Activated naive CD8-positive, alpha-beta T cell treated with anti-CD3 and anti-CD28 coated beads for 36 hours (primary cell): ENCODE data around the gene P4HB. TPM values are rescaled to one million over a fixed set of nuclear protein-coding genes. Genes with fewer than 3 reads are reported as not detected.

ENCODE experiments used
- DNase-seq: peaks from one replicate; pipeline ENCODE4 v3.0.0; 2021
- H3K27ac Mint-ChIP-seq: one replicate; pipeline ENCODE4 v1.8.0; 2022; ENCODE audit warnings: mild to moderate bottlenecking, moderate library complexity, mixed read lengths
- H3K27me3 Mint-ChIP-seq: one replicate; pipeline ENCODE4 v1.8.0; 2022; ENCODE audit warnings: mild to moderate bottlenecking, mixed read lengths
- H3K36me3 Mint-ChIP-seq: one replicate; pipeline ENCODE4 v1.8.0; 2021; ENCODE audit warnings: mild to moderate bottlenecking, mixed read lengths
- H3K4me1 Mint-ChIP-seq: one replicate; pipeline ENCODE4 v1.8.0; 2021; ENCODE audit warnings: mixed read lengths
- H3K4me3 Mint-ChIP-seq: one replicate; pipeline ENCODE4 v1.8.0; 2022; ENCODE audit warnings: mild to moderate bottlenecking, moderate library complexity, mixed read lengths
- H3K9me3 Mint-ChIP-seq: one replicate; pipeline ENCODE4 v1.8.0; 2022; ENCODE audit warnings: mixed read lengths
- total RNA-seq, 2 experiments: library from RNA; stranded (reverse); gene quantifications; one replicate each; pipeline ENCODE4 v1.2.3, GENCODE V29; 2021

The P4HB gene
- total RNA-seq, result 100 to 1,000 TPM; 395 to 405 TPM

GRCh38 chr17:81859906-81860755, at the start of gene P4HB:
P4HB (minus strand) TSS chr17:81860535; CDS start chr17:81860471, 64 bp downstream.
- Mint-ChIP-seq H3K4me1 (peaks cover 41% of the 10 kb centered on the region), H3K9me3 (no peaks in the 10 kb centered on the region), H3K36me3 (peaks cover 51% of the 10 kb centered on the region), H3K4me3 (peak within 1 kb of the TSS; percentile 97), H3K27ac (peak within 1 kb of the TSS; percentile 97), H3K27me3 (no peaks in the 10 kb centered on the region)
- no peak for DNase-seq

DNA sequence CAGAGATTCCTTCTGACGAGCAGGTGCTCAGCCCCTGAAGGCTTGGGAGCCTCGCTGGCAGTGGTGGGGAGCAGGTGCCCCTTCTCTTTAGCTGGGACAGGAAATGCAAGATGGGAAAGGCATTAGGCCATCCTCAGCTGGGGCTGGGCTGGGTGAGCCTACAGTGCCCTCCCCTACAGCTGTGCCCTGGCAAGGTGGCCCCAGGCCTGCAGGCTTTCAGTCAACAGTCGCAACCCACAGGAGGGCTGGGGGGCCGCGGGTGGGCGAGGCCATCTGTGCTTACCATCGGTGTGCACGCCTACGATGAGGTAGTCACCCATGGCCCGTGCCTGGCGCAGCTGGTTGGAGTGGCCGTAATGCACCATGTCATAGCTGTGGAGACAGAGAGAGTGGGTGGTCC, 48.9 kb upstream of the P4HB start:
- Mint-ChIP-seq H3K27ac (no peak overlapping the region), H3K4me3 (no peak overlapping the region), H3K36me3 (peaks cover 5% of the 10 kb centered on the region), H3K27me3 (no peaks in the 10 kb centered on the region), H3K4me1 (peaks cover 3% of the 10 kb centered on the region), H3K9me3 (no peaks in the 10 kb centered on the region)
- no peak for DNase-seq

DNA sequence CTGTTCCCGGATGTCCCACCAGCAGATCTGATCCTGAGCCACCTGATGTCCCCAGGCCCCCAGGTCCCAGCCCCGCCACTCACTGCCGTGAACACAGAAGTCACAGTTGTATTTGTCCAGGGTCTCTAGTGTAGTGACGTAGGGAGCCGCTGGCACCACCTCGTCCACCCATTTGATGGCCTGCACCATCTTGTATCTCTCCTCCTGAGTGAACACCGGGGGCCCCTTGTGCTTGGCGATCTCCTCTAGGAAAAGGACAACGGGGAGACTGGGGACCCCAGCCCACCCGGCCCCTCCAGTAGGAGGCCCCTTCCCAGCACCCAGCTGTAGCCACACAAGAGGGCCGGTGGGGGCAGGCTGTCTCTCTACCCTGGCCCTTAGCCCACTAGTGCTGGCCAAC, 48.5 kb upstream of the P4HB start:
- Mint-ChIP-seq H3K4me3 (no peak overlapping the region), H3K27ac (no peak overlapping the region), H3K4me1 (peaks cover 3% of the 10 kb centered on the region), H3K27me3 (no peaks in the 10 kb centered on the region), H3K9me3 (no peaks in the 10 kb centered on the region), H3K36me3 (peaks cover 5% of the 10 kb centered on the region)
- no peak for DNase-seq

- Mint-ChIP-seq H3K36me3 (no peaks in the 10 kb centered on the region), H3K4me3 (no peak overlapping the region), H3K27ac (no peak overlapping the region), H3K9me3 (no peaks in the 10 kb centered on the region), H3K27me3 (no peaks in the 10 kb centered on the region), H3K4me1 (peaks cover 3% of the 10 kb centered on the region)
- no peak for DNase-seq
Measured at GRCh38 chr17:81907219-81908145, 47.1 kb upstream of the P4HB start.

DNA sequence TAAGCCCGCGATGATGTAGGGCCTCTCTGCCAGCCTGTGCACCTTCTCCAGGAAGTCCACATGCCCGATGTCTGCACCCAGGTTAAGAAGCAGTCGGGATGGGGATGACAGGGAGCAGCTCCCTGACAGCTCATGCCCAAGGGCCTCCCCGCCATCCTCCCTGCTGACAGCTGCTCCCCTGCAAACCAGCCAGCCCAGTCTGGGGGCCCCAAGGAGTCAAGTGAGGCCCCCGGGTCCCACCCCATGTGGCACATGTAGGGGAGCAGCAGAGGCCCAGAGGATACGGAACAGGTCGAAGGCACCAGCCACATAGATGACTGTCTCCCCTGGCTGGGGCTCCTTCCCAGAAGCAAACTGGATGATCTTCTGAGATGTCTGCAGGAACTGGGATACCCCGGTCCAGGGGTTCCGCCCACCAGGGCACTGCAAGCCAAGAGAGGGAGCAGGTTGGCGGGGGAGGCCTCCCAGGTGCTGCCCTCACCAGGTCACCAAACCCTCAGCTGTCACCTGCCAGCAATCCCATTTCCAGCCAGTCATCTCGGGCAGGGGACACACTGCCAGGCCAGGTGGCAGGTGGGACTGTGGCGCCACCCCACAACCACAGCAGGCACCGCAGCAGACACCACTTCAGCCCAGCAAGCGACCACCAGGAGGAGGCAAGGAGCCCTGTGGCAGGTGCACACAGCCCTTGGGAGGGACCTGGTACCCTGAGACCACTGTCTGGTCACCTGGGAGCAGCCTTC, 46.3 kb upstream of the P4HB start:
- no peaks in the 10 kb centered on the region for H3K36me3 Mint-ChIP-seq
- H3K4me1 Mint-ChIP-seq, result peaks cover 3% of the 10 kb centered on the region
- H3K9me3 Mint-ChIP-seq, result no peaks in the 10 kb centered on the region
- no peak overlapping the region for H3K4me3 Mint-ChIP-seq
- DNase-seq, result no peak
- H3K27me3 Mint-ChIP-seq, result no peaks in the 10 kb centered on the region
- no peak overlapping the region for H3K27ac Mint-ChIP-seq

DNA sequence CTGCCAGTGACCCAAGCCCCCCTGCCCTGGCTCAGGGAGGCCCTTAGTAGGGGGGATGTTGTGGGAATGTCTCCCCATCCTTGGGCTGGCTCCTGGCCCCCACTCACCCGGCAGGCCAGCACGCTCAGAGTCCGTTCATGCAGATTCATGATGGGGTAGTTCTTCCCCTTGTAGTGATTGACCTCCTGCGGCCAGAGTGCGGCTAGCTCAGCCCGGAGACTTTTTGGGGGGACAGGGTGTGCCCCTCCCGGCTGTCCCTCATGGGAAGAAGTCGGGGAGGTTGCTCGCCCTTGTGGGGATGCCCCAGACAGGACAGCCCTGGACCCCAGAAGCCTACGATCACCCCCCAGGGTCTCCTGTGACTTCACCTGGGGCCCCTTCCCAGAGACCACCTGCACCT, 45.7 kb upstream of the P4HB start:
- peaks cover 6% of the 10 kb centered on the region for H3K27me3 Mint-ChIP-seq
- peaks cover under 1% of the 10 kb centered on the region for H3K36me3 Mint-ChIP-seq
- H3K4me1 Mint-ChIP-seq, result peaks cover 3% of the 10 kb centered on the region
- no peak overlapping the region for H3K4me3 Mint-ChIP-seq
- H3K27ac Mint-ChIP-seq, result no peak overlapping the region
- no peak for DNase-seq
- H3K9me3 Mint-ChIP-seq, result no peaks in the 10 kb centered on the region

- peaks cover 9% of the 10 kb centered on the region for H3K27me3 Mint-ChIP-seq
- H3K36me3 Mint-ChIP-seq, result peaks cover 4% of the 10 kb centered on the region
- DNase-seq, result no peak
- H3K4me3 Mint-ChIP-seq, result no peak overlapping the region
- peaks cover 4% of the 10 kb centered on the region for H3K4me1 Mint-ChIP-seq
- no peak overlapping the region for H3K27ac Mint-ChIP-seq
- H3K9me3 Mint-ChIP-seq, result no peaks in the 10 kb centered on the region
Measured at GRCh38 chr17:81905424-81905875, 45.1 kb upstream of the P4HB start.

DNA sequence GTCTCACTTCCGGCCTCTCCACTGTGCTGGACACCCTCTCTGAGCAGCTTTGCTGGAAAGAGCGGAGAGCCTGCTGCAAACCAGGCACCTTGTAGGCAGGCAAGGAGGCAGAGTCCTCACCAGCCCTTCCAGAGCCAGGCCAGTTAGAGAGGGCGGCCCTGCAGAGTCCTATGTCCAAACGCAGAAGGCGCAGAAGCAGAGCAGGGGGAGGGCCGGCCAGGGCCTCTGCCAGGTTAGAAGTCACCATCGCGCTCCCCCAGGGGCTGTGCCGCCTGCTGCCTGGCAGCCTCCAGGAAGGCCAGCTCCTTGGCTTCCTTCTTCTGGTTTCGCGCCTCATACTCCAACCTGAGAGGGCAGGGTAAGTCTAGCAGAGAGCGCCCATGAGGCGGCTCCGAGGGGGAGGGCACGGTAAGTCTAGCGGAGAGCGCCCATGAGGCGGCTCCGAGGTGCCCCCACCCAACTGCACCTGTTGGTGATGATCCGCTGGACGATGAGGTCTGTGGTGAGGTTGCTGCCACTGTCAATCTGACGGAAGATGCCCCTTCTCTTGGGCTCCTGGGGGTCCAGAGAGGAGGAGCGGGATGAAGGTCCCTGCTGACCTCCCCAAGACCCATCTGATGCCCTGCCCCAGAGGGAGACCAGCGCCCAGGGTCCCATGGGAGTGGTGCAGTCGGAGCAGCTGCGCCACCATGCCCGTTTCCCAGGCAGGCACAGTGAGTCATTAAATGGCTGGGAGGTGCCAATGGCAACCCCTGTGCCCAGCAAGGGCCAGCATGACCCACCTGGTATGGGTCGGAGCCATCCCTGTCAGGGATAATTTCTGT, 44.5 kb upstream of the P4HB start:
- Mint-ChIP-seq H3K9me3 (no peaks in the 10 kb centered on the region), H3K36me3 (peaks cover 6% of the 10 kb centered on the region), H3K4me1 (peaks cover 2% of the 10 kb centered on the region)

GRCh38 chr17:81903896-81904599, 43.7 kb upstream of the P4HB start:
- Mint-ChIP-seq H3K4me3 (no peak overlapping the region), H3K4me1 (peaks cover 2% of the 10 kb centered on the region), H3K27me3 (peaks cover 9% of the 10 kb centered on the region), H3K9me3 (no peaks in the 10 kb centered on the region), H3K36me3 (peaks cover 6% of the 10 kb centered on the region), H3K27ac (no peak overlapping the region)
- DNase-seq, result no peak

More for the DNA sequence above, 44.5 kb upstream of the P4HB start:
- no peak overlapping the region for H3K4me3 Mint-ChIP-seq
- no peak overlapping the region for H3K27ac Mint-ChIP-seq
- H3K27me3 Mint-ChIP-seq, result peaks cover 9% of the 10 kb centered on the region
- no peak for DNase-seq

- Mint-ChIP-seq H3K27ac (no peak overlapping the region), H3K36me3 (peaks cover 6% of the 10 kb centered on the region), H3K4me1 (peaks cover 2% of the 10 kb centered on the region), H3K9me3 (no peaks in the 10 kb centered on the region), H3K27me3 (peaks cover 9% of the 10 kb centered on the region), H3K4me3 (no peak overlapping the region)
- no peak for DNase-seq
Measured at GRCh38 chr17:81903415-81903831, 43.1 kb upstream of the P4HB start.

- H3K4me1 Mint-ChIP-seq, result peaks cover 2% of the 10 kb centered on the region
- no peak for DNase-seq
- H3K9me3 Mint-ChIP-seq, result no peaks in the 10 kb centered on the region
- no peak overlapping the region for H3K4me3 Mint-ChIP-seq
- H3K27me3 Mint-ChIP-seq, result peaks cover 9% of the 10 kb centered on the region
- peaks cover 10% of the 10 kb centered on the region for H3K36me3 Mint-ChIP-seq
- H3K27ac Mint-ChIP-seq, result no peak overlapping the region
Measured at GRCh38 chr17:81902653-81903414, 42.5 kb upstream of the P4HB start.

GRCh38 chr17:81902023-81902652, 41.8 kb upstream of the P4HB start, which contains the start of gene NPB:
NPB (plus strand) TSS chr17:81902238; CDS start chr17:81902278, 40 bp downstream.
- peaks cover 9% of the 10 kb centered on the region for H3K27me3 Mint-ChIP-seq
- H3K4me3 Mint-ChIP-seq, result no peak within 1 kb of the TSS
- H3K27ac Mint-ChIP-seq, result no peak within 1 kb of the TSS
- H3K4me1 Mint-ChIP-seq, result peaks cover 2% of the 10 kb centered on the region
- H3K36me3 Mint-ChIP-seq, result peaks cover 12% of the 10 kb centered on the region
- H3K9me3 Mint-ChIP-seq, result no peaks in the 10 kb centered on the region
- peak; percentile 30 for DNase-seq
